HepG2 (cell line): ENCODE measurements around the gene TRIM44. TPM values are rescaled to one million over a fixed set of nuclear protein-coding genes. Genes with fewer than 3 reads are reported as not detected.

Experiments used
- CHD2 ChIP-seq: IDR thresholded peaks from 2 replicates; pipeline ENCODE4 v1.6.1; 2011; ENCODE audit warnings: low read depth, low read length, improper control_type of control experiment
- HOXA3 ChIP-seq: sonication (generic); formaldehyde crosslinking; IDR thresholded peaks from 2 replicates; pipeline ENCODE4 v1.5.0; 2020; ENCODE audit warnings: missing genetic modification reagents
- IKZF4 ChIP-seq: sonication (generic); formaldehyde crosslinking; IDR thresholded peaks from 2 replicates; pipeline ENCODE4 v1.5.1; 2020; ENCODE audit warnings: borderline replicate concordance, mild to moderate bottlenecking, low read depth, missing genetic modification reagents; ENCODE audit errors: not compliant biosample characterization
- PLRG1 ChIP-seq: fragments of 450-650 bp; conservative IDR thresholded peaks from 2 replicates; pipeline ENCODE4 v1.6.1; 2016
- RAD21 ChIP-seq: fragments of 450-650 bp; formaldehyde crosslinking; IDR thresholded peaks from 2 replicates; pipeline ENCODE4 v1.5.0; 2020; ENCODE audit warnings: mild to moderate bottlenecking
- ZFY ChIP-seq: sonication (generic); formaldehyde crosslinking; IDR thresholded peaks from 2 replicates; pipeline ENCODE4 v1.4.0; 2020; ENCODE audit warnings: missing genetic modification reagents
- ZNF260 ChIP-seq: sonication (generic); formaldehyde crosslinking; IDR thresholded peaks from 2 replicates; pipeline ENCODE4 v1.4.0; 2020; ENCODE audit warnings: missing genetic modification reagents, low read depth, mild to moderate bottlenecking, borderline replicate concordance
- ZNF484 ChIP-seq: sonication (generic); formaldehyde crosslinking; IDR thresholded peaks from 2 replicates; pipeline ENCODE4 v1.5.1; 2020; ENCODE audit warnings: mild to moderate bottlenecking, low read depth, missing genetic modification reagents, borderline replicate concordance
- polyA plus RNA-seq, 8 experiments: library from polyadenylated mRNA; depleted of rRNA in 3 of 8; stranded (reverse) in 7 of 8; unstranded in 1 of 8; fragments of >200 nt; fragmentation: Illumina TruSeq in 4 of 8; extraction: Trizol in 4 of 8; gene quantifications; 2 replicates each; pipeline versions ENCODE4 v1.2.1 to v1.2.3, GENCODE V29; 2011 to 2016; ENCODE audit warnings: low read depth in 4 of 8, missing spikeins in 1 of 8, mixed read lengths in 1 of 8; ENCODE audit not compliant: insufficient read depth in 1 of 8
- total RNA-seq, 5 experiments: library from RNA; depleted of rRNA; stranded (reverse); fragments of >200 nt; fragmentation: Illumina TruSeq; extraction: Trizol; gene quantifications; 2 replicates each; pipeline ENCODE4 v1.2.3, GENCODE V29; 2016; ENCODE audit warnings: low read depth in 1 of 5
- TF ChIP-seq, protein P1 (sequence below): sonication (generic); formaldehyde crosslinking; IDR thresholded peaks from 2 replicates; pipeline ENCODE4 v1.5.1; 2020; ENCODE audit warnings: mild to moderate bottlenecking, missing genetic modification reagents, moderate library complexity
- TF ChIP-seq, protein P2 (sequence below): IDR thresholded peaks from 2 replicates; pipeline ENCODE4 v1.6.1; 2016; ENCODE audit warnings: mild to moderate bottlenecking
- TF ChIP-seq, protein P3 (sequence below): IDR thresholded peaks from 2 replicates; pipeline ENCODE4 v1.6.1; 2016; ENCODE audit warnings: missing compliant biosample characterization, missing genetic modification reagents, borderline replicate concordance

TRIM44 gene
- total and polyA plus RNA-seq, 2 of the 13 experiments (the other 11 are each of a cell fraction or from before 2014, with no cell fraction given), result 22.7 to 50.3 TPM

DNA sequence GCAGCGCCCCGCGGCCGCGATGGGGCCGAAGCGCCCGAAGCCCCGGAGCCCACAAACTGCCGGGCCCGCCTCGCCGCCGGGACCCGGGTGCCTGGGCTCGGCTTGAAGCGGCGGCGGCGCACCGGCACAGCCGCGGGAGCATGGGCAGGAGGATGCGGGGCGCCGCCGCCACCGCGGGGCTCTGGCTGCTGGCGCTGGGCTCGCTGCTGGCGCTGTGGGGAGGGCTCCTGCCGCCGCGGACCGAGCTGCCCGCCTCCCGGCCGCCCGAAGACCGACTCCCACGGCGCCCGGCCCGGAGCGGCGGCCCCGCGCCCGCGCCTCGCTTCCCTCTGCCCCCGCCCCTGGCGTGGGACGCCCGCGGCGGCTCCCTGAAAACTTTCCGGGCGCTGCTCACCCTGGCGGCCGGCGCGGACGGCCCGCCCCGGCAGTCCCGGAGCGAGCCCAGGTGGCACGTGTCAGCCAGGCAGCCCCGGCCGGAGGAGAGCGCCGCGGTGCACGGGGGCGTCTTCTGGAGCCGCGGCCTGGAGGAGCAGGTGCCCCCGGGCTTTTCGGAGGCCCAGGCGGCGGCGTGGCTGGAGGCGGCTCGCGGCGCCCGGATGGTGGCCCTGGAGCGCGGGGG, 44.0 kb upstream of the TRIM44 start (continued):
- TF ChIP-seq PLRG1, result no peak
- peak; percentile 14 for TF ChIP-seq IKZF4
- peak; percentile 25; the same call in 1 of the 2 replicates for TF ChIP-seq HOXA3 (CRISPR knock-in tag)
- no peak for TF ChIP-seq CHD2
- TF ChIP-seq ZNF260 (CRISPR knock-in tag), result no peak
- TF ChIP-seq ZFY (CRISPR knock-in tag), result peak; percentile 60
- peak; percentile 11; the same call in 1 of the 2 replicates for TF ChIP-seq RAD21 (CRISPR knock-in tag)
- TF ChIP-seq, protein P1, sequence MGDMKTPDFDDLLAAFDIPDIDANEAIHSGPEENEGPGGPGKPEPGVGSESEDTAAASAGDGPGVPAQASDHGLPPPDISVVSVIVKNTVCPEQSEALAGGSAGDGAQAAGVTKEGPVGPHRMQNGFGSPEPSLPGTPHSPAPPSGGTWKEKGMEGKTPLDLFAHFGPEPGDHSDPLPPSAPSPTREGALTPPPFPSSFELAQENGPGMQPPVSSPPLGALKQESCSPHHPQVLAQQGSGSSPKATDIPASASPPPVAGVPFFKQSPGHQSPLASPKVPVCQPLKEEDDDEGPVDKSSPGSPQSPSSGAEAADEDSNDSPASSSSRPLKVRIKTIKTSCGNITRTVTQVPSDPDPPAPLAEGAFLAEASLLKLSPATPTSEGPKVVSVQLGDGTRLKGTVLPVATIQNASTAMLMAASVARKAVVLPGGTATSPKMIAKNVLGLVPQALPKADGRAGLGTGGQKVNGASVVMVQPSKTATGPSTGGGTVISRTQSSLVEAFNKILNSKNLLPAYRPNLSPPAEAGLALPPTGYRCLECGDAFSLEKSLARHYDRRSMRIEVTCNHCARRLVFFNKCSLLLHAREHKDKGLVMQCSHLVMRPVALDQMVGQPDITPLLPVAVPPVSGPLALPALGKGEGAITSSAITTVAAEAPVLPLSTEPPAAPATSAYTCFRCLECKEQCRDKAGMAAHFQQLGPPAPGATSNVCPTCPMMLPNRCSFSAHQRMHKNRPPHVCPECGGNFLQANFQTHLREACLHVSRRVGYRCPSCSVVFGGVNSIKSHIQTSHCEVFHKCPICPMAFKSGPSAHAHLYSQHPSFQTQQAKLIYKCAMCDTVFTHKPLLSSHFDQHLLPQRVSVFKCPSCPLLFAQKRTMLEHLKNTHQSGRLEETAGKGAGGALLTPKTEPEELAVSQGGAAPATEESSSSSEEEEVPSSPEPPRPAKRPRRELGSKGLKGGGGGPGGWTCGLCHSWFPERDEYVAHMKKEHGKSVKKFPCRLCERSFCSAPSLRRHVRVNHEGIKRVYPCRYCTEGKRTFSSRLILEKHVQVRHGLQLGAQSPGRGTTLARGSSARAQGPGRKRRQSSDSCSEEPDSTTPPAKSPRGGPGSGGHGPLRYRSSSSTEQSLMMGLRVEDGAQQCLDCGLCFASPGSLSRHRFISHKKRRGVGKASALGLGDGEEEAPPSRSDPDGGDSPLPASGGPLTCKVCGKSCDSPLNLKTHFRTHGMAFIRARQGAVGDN (CRISPR knock-in tag), result peak; percentile 35; the same call in 1 of the 2 replicates
- TF ChIP-seq, protein P2, sequence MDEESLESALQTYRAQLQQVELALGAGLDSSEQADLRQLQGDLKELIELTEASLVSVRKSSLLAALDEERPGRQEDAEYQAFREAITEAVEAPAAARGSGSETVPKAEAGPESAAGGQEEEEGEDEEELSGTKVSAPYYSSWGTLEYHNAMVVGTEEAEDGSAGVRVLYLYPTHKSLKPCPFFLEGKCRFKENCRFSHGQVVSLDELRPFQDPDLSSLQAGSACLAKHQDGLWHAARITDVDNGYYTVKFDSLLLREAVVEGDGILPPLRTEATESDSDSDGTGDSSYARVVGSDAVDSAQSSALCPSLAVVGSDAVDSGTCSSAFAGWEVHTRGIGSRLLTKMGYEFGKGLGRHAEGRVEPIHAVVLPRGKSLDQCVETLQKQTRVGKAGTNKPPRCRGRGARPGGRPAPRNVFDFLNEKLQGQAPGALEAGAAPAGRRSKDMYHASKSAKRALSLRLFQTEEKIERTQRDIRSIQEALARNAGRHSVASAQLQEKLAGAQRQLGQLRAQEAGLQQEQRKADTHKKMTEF, result no peak
- TF ChIP-seq, protein P3, sequence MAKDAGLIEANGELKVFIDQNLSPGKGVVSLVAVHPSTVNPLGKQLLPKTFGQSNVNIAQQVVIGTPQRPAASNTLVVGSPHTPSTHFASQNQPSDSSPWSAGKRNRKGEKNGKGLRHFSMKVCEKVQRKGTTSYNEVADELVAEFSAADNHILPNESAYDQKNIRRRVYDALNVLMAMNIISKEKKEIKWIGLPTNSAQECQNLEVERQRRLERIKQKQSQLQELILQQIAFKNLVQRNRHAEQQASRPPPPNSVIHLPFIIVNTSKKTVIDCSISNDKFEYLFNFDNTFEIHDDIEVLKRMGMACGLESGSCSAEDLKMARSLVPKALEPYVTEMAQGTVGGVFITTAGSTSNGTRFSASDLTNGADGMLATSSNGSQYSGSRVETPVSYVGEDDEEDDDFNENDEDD (CRISPR knock-in tag), result peak; percentile 48; the same call in 1 of the 2 replicates
- TF ChIP-seq ZNF484 (CRISPR knock-in tag), result no peak
